ENCODE measurements around the gene SUPT16H.

- TF ChIP-seq CTCF (IDR thresholded peaks at IDR 0.05) (no peak), POLR2A (IDR thresholded peaks at IDR 0.05) (no peak)
Measured at GRCh38 chr14:21346532-21347135, 37.2 kb downstream of the SUPT16H start.
